Stimulated activated CD4-positive, alpha-beta T cell treated with anti-CD3 and anti-CD28 coated beads, Interleukin-1b, Interleukin-23, amount 100 ng/mL, for 4 hours (primary cell): ENCODE data around the gene TNRC6B.

Experiments
- DNase-seq, 2 donors: peaks; one replicate each; pipeline ENCODE4 v3.0.0-alpha.2; 2020; ENCODE audit warnings: low read depth in 2 of 2

The TNRC6B gene

DNA sequence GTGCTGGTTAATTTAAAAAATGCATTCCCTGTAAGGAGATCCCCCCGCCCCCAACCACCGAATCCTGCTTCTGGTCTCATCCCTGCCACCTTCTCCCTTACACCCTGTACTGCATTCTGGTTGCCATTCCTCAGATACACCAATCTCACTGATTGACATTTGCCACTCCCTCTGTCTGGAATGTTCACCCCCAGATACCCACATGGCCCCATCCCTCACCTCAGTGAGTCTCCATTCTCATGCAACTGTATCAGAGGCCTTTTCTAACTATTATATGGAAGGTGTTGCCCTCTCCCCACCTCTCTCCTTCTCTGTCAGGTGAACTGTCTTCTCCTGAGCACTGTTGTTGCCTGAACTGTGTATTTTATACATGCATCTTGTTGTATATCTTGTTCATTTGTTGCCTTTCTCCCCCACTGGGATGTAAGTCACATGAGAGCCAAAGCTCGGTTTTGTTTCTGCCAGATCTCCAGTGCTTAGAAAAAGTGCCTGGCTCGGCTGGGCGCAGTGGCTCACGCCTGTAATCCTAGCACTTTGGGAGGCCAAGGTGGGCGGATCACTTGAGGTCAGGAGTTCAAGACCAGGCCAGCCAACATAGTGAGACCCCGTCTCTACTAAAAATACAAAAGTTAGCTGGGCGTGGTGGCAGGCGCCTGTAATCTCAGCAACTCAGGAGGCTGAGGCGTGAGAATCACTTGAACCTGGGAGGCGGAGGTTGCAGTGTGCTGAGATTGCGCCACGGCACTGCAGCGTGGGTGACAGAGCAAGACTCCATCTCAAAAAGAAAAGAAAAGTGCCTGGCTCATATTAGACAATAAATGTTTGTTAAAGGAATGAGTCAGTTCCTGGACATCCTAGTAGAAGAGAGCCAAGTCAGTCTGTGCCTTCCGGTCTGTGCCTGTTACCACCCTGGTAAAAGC lies 61.0 kb downstream of the TNRC6B start:
- no peak for DNase-seq

- no peak for DNase-seq
Observed at GRCh38 chr22:40239345-40239683, 61.6 kb downstream of the TNRC6B start.

DNA sequence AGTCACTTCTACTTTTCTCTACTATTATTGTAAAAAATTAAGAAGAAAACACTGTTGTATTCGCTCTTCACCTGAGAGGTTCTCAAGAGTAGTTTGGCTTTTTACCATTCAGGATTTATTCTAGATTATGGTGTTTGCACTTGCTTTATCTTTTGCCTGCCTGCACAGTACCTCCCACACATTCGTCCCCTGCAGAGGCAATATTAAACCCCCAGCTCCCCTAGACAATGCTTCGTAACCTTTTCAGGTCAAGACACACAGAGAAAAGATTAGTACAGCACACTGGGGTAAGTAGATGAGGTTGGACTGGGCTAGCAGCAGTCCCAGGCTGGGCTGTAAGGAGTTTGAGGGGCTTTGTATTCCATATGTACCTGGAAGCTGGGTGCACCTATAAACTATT lies 62.4 kb downstream of the TNRC6B start:
- DNase-seq = no peak

DNA sequence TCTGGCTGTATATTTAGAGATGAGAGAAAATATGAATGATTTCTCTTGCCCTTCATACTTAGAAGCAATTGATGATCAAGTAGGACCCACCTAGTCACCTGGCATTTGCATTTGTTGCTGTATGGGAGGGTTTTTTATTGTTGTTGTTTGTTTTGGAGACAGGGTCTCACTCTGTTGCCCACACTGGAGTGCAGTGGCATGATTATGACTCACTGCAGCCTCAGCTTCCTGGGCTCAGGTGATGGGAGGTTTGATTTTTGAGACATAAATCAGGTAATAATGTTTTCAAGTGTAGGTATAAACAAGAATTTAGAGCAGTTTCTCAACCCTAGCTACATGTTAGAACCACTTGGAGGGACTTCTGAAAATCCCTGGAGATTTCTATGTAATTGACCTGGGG lies 63.0 kb downstream of the TNRC6B start:
- no peak for DNase-seq

DNA sequence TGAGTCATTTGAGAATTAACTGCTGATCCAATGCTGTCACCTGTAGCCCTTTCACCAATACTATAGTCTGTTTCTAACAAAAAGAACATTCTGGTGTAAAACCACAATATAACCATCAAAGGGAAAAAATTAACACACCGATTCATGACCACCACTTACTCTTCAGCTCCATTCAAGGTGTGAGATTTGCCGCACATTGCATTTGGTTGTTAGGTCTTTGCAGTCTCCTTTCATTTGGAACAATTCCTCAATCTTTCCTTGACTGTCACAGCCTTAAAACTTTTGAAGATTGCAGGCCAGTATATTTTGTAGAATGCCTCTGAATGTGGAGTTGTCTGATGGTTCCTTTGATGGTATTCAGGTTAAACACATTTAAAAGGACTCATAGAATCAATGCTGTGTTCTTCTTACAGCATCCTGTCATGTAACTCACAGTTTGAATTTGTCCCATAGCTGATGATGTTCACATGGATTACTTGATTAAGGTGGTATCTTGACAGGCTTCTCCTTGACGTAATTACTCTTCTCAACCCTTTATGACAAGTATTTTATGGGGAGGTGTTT lies 63.6 kb downstream of the TNRC6B start:
- DNase-seq = no peak

GRCh38 chr22:40243891-40244290 lies 66.2 kb downstream of the TNRC6B start:
- DNase-seq = no peak

GRCh38 chr22:40244586-40244985 lies 66.9 kb downstream of the TNRC6B start:
- DNase-seq = no peak

GRCh38 chr22:40247976-40248375 lies 70.3 kb downstream of the TNRC6B start:
- no peak for DNase-seq

DNA sequence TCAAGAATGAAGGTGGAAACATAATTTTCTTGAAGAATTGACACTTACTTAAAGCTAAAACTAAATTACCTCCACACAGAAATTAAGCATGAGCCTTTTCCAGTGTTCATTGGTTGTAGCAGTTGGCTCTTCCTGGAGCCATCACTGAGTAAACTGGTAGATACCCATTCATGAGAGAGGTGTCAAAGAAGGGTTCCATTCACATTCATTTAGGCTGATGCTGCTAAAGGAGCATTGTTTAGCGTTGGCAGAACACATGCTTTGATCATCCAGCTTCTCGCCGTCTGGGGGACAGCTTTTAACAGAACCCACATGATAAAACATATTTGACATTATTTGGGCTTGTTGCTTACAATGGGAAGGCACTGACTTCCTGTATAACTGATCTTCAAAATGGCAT lies 71.6 kb downstream of the TNRC6B start:
- DNase-seq = no peak

- no peak for DNase-seq
Observed at GRCh38 chr22:40250608-40251007, 72.9 kb downstream of the TNRC6B start.

GRCh38 chr22:40251106-40251505 lies 73.4 kb downstream of the TNRC6B start:
- no peak for DNase-seq

DNA sequence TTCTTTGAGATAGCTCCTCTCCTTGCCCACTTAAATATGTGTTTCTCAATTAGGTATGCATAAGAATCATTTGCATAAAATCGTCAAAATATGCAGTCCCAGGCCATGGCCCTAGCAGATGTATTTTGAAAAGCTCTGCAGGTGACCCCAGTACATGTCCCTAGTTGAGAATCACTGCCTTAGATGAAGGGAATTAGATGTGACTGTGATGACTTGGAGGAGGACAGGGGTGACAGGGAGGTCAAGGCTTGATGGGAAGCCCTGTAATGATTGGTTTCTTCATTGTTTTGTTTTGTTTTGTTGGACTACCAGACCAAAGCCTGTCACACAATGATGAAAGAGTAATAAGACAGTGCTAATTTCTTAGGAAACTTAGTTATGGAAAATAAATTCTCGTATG lies 74.4 kb downstream of the TNRC6B start:
- DNase-seq = no peak

DNA sequence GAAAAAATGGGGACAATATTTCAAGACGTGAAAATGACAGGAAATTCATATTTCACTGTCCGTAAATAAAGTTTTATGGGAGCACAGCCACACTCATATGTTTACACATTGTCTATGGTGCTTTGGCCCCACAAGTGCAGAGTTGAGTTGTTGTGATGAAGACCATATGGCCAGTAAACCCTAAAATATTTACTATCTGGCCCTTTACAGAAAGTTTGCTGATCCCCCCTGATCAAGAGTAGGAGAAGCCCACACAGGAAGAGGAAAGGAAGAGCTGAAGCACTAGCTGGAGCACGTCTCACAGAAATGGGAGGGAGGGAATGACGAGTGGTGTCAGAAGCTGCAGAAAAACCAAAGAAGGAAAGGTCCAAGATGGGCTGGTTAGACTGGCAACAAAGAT lies 78.8 kb downstream of the TNRC6B start:
- DNase-seq = no peak

- DNase-seq = no peak
Observed at GRCh38 chr22:40258017-40258416, 80.3 kb downstream of the TNRC6B start.

DNA sequence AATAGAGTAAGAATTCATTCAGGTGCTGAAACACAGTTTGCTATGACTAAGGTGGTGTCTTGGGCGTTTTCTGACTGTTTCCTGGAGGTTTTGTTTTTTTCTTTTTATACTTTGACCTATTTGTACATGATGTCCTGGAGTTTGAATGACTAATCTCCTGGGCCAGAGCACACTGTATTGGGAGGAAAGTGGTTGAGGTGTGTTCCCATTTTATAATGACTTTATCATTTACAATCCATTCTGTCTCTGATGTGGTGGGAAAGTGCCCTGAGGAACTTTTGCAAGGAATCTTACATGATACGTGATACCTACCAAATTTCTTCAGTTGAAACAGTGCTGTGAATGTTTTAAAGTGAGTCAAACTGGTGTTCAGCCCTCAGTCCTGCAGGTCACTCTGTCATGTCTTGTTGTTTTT lies 80.8 kb downstream of the TNRC6B start:
- no peak for DNase-seq

GRCh38 chr22:40261783-40262182 lies 84.1 kb downstream of the TNRC6B start:
- no peak for DNase-seq

DNA sequence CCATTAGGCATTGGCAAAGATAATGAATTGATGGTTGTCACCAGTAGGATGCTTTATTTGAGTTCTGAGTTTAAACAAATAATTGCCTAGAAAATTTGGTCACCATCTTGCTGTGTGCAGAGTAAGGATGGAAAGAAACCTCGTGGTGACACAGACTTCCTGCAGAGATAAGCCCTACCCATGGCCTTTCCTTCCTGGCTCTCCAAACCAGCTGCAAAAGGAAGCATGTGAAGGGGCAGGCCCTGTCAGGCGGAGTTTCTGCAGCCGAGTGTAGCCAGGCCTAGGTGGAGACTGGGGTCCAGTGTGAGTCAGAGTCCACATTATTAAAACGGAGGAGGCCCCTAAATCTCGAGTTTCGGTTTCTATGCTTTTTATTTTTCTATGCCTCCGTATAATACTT lies 85.5 kb downstream of the TNRC6B start:
- no peak for DNase-seq

DNA sequence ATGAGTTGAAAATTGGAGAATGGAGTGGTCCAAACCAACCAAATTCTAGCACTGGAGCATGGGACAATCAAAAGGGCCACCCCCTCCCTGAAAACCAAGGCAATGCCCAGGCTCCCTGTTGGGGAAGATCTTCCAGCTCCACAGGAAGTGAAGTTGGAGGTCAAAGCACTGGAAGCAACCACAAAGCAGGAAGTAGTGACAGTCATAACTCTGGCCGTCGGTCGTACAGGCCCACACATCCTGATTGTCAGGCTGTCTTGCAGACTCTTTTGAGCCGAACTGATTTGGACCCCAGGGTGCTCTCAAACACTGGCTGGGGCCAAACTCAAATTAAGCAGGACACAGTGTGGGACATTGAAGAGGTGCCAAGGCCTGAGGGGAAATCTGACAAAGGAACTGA lies 88.1 kb downstream of the TNRC6B start:
- DNase-seq = no peak

DNA sequence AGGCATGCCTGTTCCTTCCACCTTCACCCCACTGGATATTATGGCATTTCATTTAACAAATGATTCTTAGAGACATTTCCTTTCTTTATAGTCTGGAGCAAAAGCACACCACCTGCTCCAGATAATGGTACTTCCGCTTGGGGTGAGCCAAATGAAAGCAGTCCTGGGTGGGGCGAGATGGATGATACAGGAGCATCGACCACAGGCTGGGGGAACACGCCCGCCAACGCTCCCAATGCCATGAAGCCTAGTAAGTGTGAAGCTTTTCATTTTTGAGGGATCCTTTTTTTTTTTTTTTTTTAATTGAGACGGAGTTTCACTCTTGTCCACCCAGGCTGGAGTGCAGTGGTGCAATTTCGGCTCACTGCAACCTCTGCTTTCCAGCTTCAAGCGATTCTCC lies 92.3 kb downstream of the TNRC6B start:
- DNase-seq = no peak

DNA sequence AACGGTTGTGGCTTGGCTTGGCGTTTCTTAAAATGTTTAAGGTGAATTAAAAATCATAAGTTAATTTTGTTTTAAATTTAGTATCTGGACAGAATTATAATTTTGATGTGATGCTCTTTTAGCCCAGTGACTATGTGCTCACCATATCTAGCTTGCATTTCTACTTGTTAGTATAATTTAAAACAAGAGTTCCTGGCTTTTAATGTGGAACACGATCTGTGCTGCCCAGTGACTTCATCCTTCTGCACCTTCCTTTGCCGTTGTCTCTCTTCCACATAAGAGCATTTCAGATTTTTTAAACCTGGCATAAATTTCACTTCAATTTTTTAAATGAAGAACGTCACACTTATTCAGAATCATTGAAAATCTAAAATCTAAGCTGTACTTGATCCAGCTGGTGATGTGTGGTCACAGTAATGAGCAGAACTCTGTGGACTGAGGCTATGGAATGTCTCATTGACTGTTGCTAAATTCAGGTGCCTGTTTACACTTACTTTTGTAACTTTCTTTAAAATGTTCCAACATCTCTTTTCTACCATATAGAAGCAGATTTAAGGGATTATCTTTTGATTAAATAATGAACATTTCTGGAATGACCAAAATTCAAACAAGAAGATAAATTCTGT lies 93.1 kb downstream of the TNRC6B start:
- DNase-seq = no peak

DNA sequence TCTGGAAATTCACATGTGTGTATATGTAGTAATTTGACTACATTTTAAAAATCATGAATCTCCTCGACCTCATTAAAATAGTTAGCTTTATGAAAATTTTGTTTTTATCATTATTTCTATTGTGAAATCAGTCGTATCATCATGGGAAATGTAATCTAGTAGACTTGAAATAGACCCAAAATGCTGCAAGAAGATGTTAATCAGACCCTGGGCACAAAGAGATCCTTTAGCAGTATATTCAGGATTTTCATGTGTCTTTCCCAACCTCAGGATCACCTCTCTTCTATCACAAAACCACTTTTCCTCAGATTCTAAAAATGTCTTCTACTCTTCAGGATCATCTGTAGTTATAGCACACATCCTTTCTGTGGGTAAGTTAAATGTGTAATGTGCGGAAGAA lies 93.7 kb downstream of the TNRC6B start:
- DNase-seq = no peak

- no peak for DNase-seq
Observed at GRCh38 chr22:40273319-40273718, 95.6 kb downstream of the TNRC6B start.
